Muscle of back (tissue), 11 donors: ENCODE results near the gene CPNE2. TPM values are rescaled to one million over a fixed set of nuclear protein-coding genes. Genes with fewer than 3 reads are reported as not detected.
A peak's percentile ranks its signal among the peaks of the same experiment; 100 is the strongest.

Source experiments
- DNase-seq, 3 donors: peaks; one replicate each; pipeline versions ENCODE4 v3.0.0 to v3.0.0-alpha.2; 2013
- polyA plus RNA-seq, 10 donors: library from polyadenylated mRNA; unstranded; fragments of 120-200 nt; gene quantifications; one replicate each; pipeline ENCODE4 v1.2.1, GENCODE V29; 2013; ENCODE audit not compliant: insufficient read length in 10 of 10

CPNE2 gene
- polyA plus RNA-seq, 10 donors = 24.0 to 35.2 (median 25.8) TPM

GRCh38 chr16:57143149-57143921 is 51.0 kb downstream of the CPNE2 start:
- no peak for DNase-seq

GRCh38 chr16:57144027-57144426 is 51.6 kb downstream of the CPNE2 start:
- DNase-seq = no peak

GRCh38 chr16:57145046-57146021 is 53.0 kb downstream of the CPNE2 start:
- DNase-seq = no peak

GRCh38 chr16:57146040-57146647 is 53.8 kb downstream of the CPNE2 start:
- DNase-seq = no peak

- no peak for DNase-seq
Observed at GRCh38 chr16:57146735-57147134, 54.4 kb downstream of the CPNE2 start.

GRCh38 chr16:57147381-57148221 is 55.2 kb downstream of the CPNE2 start:
- DNase-seq = peak; percentile 36 to 80 (median 53)

GRCh38 chr16:57148481-57148880 is 56.1 kb downstream of the CPNE2 start:
- DNase-seq = no peak

- no peak for DNase-seq
Observed at GRCh38 chr16:57149391-57149790, 57.0 kb downstream of the CPNE2 start.

GRCh38 chr16:57150682-57151330 is 58.4 kb downstream of the CPNE2 start:
- no peak for DNase-seq

- DNase-seq = no peak
Observed at GRCh38 chr16:57151369-57151768, 59.0 kb downstream of the CPNE2 start.

GRCh38 chr16:57152096-57153093 is 60.0 kb downstream of the CPNE2 start:
- no peak for DNase-seq

- DNase-seq = no peak
Observed at GRCh38 chr16:57153841-57154240, 61.5 kb downstream of the CPNE2 start.

GRCh38 chr16:57155702-57156350 is 63.4 kb downstream of the CPNE2 start:
- no peak for DNase-seq

GRCh38 chr16:57156351-57156703 is 63.9 kb downstream of the CPNE2 start:
- DNase-seq = no peak

GRCh38 chr16:57157533-57157932 is 65.2 kb downstream of the CPNE2 start:
- no peak for DNase-seq

GRCh38 chr16:57159447-57159846 is 67.1 kb downstream of the CPNE2 start:
- no peak for DNase-seq

- no peak for DNase-seq
Observed at GRCh38 chr16:57163842-57164241, 71.5 kb downstream of the CPNE2 start.

- DNase-seq = no peak
Observed at GRCh38 chr16:57165483-57165882, 73.1 kb downstream of the CPNE2 start.

- DNase-seq = no peak
Observed at GRCh38 chr16:57165938-57166337, 73.6 kb downstream of the CPNE2 start.
